ENCODE measurements around the gene TECPR2.

DNA sequence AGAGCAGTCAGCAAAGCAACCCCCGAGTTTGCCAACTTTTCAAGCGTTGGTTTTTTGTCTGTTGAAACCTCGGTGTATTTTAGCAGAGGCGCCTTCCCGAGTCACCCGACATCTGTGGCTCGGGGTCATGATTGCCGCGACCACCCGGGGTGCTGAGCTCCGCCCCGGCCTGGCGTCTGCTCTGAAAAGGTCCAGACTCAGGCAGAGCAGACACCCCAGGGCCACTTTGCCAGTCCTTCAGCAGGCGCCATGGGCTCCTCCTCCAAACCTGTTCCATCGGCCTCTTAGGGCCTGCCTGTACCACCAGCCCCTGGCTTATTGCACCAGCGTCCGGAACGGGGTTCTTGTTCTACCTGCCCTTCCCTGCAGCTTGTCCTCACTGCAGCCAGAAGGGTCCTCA is 127.7 kb downstream of the TECPR2 start:
- TF ChIP-seq, protein P1, sequence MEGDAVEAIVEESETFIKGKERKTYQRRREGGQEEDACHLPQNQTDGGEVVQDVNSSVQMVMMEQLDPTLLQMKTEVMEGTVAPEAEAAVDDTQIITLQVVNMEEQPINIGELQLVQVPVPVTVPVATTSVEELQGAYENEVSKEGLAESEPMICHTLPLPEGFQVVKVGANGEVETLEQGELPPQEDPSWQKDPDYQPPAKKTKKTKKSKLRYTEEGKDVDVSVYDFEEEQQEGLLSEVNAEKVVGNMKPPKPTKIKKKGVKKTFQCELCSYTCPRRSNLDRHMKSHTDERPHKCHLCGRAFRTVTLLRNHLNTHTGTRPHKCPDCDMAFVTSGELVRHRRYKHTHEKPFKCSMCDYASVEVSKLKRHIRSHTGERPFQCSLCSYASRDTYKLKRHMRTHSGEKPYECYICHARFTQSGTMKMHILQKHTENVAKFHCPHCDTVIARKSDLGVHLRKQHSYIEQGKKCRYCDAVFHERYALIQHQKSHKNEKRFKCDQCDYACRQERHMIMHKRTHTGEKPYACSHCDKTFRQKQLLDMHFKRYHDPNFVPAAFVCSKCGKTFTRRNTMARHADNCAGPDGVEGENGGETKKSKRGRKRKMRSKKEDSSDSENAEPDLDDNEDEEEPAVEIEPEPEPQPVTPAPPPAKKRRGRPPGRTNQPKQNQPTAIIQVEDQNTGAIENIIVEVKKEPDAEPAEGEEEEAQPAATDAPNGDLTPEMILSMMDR (IDR thresholded peaks at IDR 0.05): no peak
- TF ChIP-seq POLR2A (IDR thresholded peaks at IDR 0.05; ENCODE audit: low read depth): no peak
- TF ChIP-seq EP300 (IDR thresholded peaks at IDR 0.05): no peak
- TF ChIP-seq POLR2AphosphoS5 (IDR thresholded peaks at IDR 0.05): no peak
